Urinary bladder (tissue), 4 donors: Measurements from ENCODE around the gene DHRS12. TPM values are rescaled to one million over a fixed set of nuclear protein-coding genes. Genes with fewer than 3 reads are reported as not detected.
A peak's percentile ranks its signal among the peaks of the same experiment; 100 is the strongest.

Source experiments
- DNase-seq: peaks from one replicate; pipeline ENCODE4 v3.0.0-alpha.2; 2015; ENCODE audit errors: extremely low spot score
- H3K27ac ChIP-seq: one replicate; pipeline ENCODE4 v1.5.1; 2013; ENCODE audit warnings: low read depth, mild to moderate bottlenecking, moderate library complexity
- H3K36me3 ChIP-seq: one replicate; pipeline ENCODE4 v1.6.1; 2013; ENCODE audit warnings: mild to moderate bottlenecking, moderate library complexity; ENCODE audit not compliant: insufficient read depth
- H3K4me1 ChIP-seq: one replicate; pipeline ENCODE4 v1.6.1; 2013; ENCODE audit warnings: mild to moderate bottlenecking, moderate library complexity; ENCODE audit not compliant: insufficient read depth
- H3K4me3 ChIP-seq: one replicate; pipeline ENCODE4 v1.5.1; 2013; ENCODE audit warnings: low read depth, low read length
- WGBS: extraction: QIAGEN DNeasy Blood & Tissue Kit; methylation state at CpG from one replicate; pipeline ENCODE4 v1.1.7; 2013; 5-methylcytosine and 5-hydroxymethylcytosine counted together
- polyA plus RNA-seq: library from polyadenylated mRNA; stranded (reverse); fragments of 200-250 nt; gene quantifications from one replicate; pipeline ENCODE4 v1.2.3, GENCODE V29; 2013
- total RNA-seq: library from RNA; depleted of rRNA; stranded (reverse); fragments of >200 nt; gene quantifications from one replicate; pipeline ENCODE4 v1.2.3, GENCODE V29; 2014
- donor health status: healthy with polysubstance abuse.
- donor health status: healthy.

The DHRS12 gene
- total and polyA plus RNA-seq, 2 donors: 6.4 to 16.8 TPM

DNA sequence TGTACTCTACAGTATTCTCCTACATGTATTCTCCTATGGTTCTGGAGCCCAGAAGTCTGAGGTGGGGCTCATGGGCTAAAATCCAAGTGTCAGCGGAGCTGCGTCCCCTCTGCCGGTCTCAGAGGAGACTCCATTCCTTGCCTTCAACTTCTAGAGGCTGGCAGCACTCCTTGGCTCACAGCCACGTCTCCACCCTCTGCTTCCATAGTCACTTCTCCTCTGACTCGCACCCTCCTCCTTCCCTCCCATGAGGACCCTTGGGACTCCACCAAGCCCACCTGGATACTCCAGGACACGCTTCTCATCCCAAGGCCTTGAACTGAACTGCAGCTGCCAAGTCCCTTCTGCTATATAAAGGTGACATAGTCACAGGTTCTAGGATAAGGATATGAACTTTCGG, 27.8 kb downstream of the DHRS12 start:
- H3K36me3 ChIP-seq: no peaks in the 10 kb centered on the region
- H3K4me3 ChIP-seq: no peak overlapping the region
- 89% methylated on average over 7 of the region's 7 CpGs for WGBS
- no peak for DNase-seq
- H3K4me1 ChIP-seq: no peaks in the 10 kb centered on the region
- H3K27ac ChIP-seq: no peak overlapping the region

- WGBS: 90% methylated on average over 11 of the region's 11 CpGs
These were observed 30.4 kb downstream of the DHRS12 start for GRCh38 chr13:51773515-51773914.

GRCh38 chr13:51772781-51773180, 31.2 kb downstream of the DHRS12 start:
- H3K27ac ChIP-seq: no peak overlapping the region
- no peak overlapping the region for H3K4me3 ChIP-seq
- DNase-seq: no peak
- no peaks in the 10 kb centered on the region for H3K4me1 ChIP-seq
- H3K36me3 ChIP-seq: no peaks in the 10 kb centered on the region
- WGBS: 91% methylated on average over 6 of the region's 6 CpGs

More at GRCh38 chr13:51773515-51773914, 30.4 kb downstream of the DHRS12 start:
- H3K4me1 ChIP-seq: no peaks in the 10 kb centered on the region
- no peak for DNase-seq
- H3K4me3 ChIP-seq: no peak overlapping the region
- H3K36me3 ChIP-seq: no peaks in the 10 kb centered on the region
- no peak overlapping the region for H3K27ac ChIP-seq

GRCh38 chr13:51772105-51772455, 31.9 kb downstream of the DHRS12 start:
- WGBS: 86% methylated on average over 9 of the region's 9 CpGs
- Histone ChIP-seq H3K4me1 (no peaks in the 10 kb centered on the region), H3K36me3 (no peaks in the 10 kb centered on the region), H3K27ac (no peak overlapping the region), H3K4me3 (no peak overlapping the region)
- no peak for DNase-seq

GRCh38 chr13:51771418-51772104, 32.4 kb downstream of the DHRS12 start:
- no peak for DNase-seq
- WGBS: 91% methylated on average over 17 of the region's 17 CpGs
- Histone ChIP-seq H3K27ac (no peak overlapping the region), H3K4me1 (no peaks in the 10 kb centered on the region), H3K36me3 (no peaks in the 10 kb centered on the region), H3K4me3 (no peak overlapping the region)

DNA sequence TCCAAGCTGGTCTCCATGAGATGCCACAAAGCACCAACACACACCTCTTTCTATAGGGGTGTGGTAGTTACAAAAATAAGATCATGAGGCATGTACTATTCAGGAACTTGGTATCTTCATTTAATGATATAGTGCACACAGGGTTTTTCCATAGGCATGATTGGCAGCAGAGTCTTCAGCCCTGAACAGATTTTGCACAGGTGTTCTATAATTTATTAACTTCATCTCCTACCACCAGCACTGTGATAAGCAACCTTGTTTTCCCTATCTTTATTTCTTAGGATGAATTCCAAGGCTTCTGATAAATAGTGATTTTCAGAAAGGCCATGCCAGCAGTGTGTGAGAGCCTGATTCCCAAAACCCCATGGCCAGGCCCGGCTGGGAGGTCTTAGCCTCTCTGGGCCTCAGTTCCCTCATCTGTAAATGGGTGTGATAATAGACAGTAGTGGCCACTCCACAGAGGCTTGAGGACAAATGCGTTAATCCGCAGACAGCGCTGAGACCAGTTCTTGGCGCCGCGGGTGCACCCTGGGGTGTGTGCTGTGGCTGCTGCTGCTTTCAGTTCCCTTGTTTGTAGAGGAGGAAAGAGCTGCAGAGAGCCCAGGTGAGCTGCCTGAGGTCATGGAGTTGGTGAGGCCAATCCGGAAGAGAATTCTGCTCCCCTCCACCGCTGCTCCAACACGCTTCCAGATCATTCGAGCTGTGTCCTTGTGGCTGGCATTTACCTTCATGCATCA, 33.1 kb downstream of the DHRS12 start:
- WGBS: 92% methylated on average over 11 of the region's 11 CpGs
- no peak overlapping the region for H3K4me3 ChIP-seq
- no peak for DNase-seq
- no peaks in the 10 kb centered on the region for H3K36me3 ChIP-seq
- H3K4me1 ChIP-seq: no peaks in the 10 kb centered on the region
- no peak overlapping the region for H3K27ac ChIP-seq

DNA sequence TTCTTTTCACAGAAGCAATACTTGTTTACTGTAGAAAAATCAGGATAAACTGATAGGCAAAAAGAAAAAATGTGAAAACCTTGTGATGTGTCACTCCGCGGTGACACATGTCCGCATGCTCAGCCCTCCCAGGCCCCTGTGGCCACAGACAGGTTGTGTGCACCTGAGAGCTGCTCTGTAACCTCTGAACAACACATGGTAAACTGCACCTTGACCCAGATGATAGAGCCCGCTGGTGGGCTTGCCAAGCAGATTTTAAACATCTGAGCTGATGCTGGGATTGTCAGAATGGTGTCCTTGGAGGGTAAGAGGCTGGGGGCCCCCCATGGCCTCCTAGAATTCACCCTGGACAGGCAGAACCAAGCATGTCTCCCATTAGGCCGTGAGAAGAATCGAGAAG, 33.8 kb downstream of the DHRS12 start:
- H3K4me1 ChIP-seq: no peaks in the 10 kb centered on the region
- H3K4me3 ChIP-seq: no peak overlapping the region
- DNase-seq: no peak
- H3K27ac ChIP-seq: no peak overlapping the region
- WGBS: 95% methylated on average over 6 of the region's 6 CpGs
- H3K36me3 ChIP-seq: no peaks in the 10 kb centered on the region

- Histone ChIP-seq H3K36me3 (no peaks in the 10 kb centered on the region), H3K4me3 (no peak overlapping the region), H3K4me1 (no peaks in the 10 kb centered on the region), H3K27ac (no peak overlapping the region)
- no peak for DNase-seq
- WGBS: 70% methylated on average over 11 of the region's 11 CpGs
These were observed 34.4 kb downstream of the DHRS12 start for GRCh38 chr13:51769455-51770127.

DNA sequence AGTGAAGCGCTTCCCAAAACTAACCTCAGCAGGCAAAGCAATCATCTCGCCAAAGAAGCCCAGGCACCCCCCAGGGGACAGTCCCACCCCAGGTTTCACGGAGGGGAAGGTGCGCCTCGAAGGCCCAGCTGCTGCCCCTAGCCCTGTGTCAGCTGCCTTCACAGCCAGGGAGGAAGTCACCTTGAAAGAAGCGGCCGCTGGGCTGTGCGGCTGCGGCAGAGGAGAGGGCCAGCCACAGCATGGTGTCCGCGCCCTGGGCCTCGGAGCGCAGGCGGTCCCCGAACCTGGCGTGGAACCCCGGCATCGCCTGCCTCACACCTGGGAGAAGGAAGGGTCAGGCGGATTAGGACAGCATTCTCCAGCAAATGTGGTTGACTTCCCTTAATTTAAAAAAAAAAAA, 35.0 kb downstream of the DHRS12 start:
- Histone ChIP-seq H3K27ac (no peak overlapping the region), H3K36me3 (no peaks in the 10 kb centered on the region), H3K4me1 (no peaks in the 10 kb centered on the region), H3K4me3 (no peak overlapping the region)
- 95% methylated on average over 19 of the region's 19 CpGs for WGBS
- DNase-seq: no peak

GRCh38 chr13:51768378-51768921, 35.5 kb downstream of the DHRS12 start:
- DNase-seq: no peak
- H3K27ac ChIP-seq: no peak overlapping the region
- no peak overlapping the region for H3K4me3 ChIP-seq
- 82% methylated on average over 15 of the region's 15 CpGs for WGBS
- no peaks in the 10 kb centered on the region for H3K4me1 ChIP-seq
- no peaks in the 10 kb centered on the region for H3K36me3 ChIP-seq

GRCh38 chr13:51767100-51767499, 36.9 kb downstream of the DHRS12 start:
- H3K27ac ChIP-seq: no peak overlapping the region
- H3K4me1 ChIP-seq: no peaks in the 10 kb centered on the region
- no peak overlapping the region for H3K4me3 ChIP-seq
- 89% methylated on average over 8 of the region's 8 CpGs for WGBS
- no peak for DNase-seq
- no peaks in the 10 kb centered on the region for H3K36me3 ChIP-seq

- Histone ChIP-seq H3K4me3 (no peak overlapping the region), H3K36me3 (no peaks in the 10 kb centered on the region), H3K27ac (no peak overlapping the region), H3K4me1 (no peaks in the 10 kb centered on the region)
- DNase-seq: no peak
- WGBS: 80% methylated on average over 4 of the region's 4 CpGs
These were observed 38.8 kb downstream of the DHRS12 start for GRCh38 chr13:51765142-51765515.

GRCh38 chr13:51764184-51765141, 39.5 kb downstream of the DHRS12 start:
- 44% methylated on average over 12 of the region's 12 CpGs for WGBS
- Histone ChIP-seq H3K27ac (peak overlapping the region; percentile 55), H3K36me3 (no peaks in the 10 kb centered on the region), H3K4me1 (no peaks in the 10 kb centered on the region), H3K4me3 (no peak overlapping the region)
- DNase-seq: no peak
